GM18907 (cell line): ENCODE results near the gene UQCR10.
A peak's percentile ranks its signal among the peaks of the same experiment; 100 is the strongest.

Source experiments
- ATAC-seq: cut with Tn5 transposase; IDR thresholded peaks from one replicate; pipeline ENCODE4 v1.9.1; 2021; ENCODE audit warnings: mild to moderate bottlenecking, moderate library complexity; ENCODE audit not compliant: unreplicated experiment

Gene UQCR10

GRCh38 chr22:29767171-29768051 lies at the start of gene UQCR10:
Gene UQCR10 (plus strand): TSS chr22:29767369. CDS start chr22:29767399, 30 bp downstream.
- ATAC-seq = peak; percentile 72

DNA sequence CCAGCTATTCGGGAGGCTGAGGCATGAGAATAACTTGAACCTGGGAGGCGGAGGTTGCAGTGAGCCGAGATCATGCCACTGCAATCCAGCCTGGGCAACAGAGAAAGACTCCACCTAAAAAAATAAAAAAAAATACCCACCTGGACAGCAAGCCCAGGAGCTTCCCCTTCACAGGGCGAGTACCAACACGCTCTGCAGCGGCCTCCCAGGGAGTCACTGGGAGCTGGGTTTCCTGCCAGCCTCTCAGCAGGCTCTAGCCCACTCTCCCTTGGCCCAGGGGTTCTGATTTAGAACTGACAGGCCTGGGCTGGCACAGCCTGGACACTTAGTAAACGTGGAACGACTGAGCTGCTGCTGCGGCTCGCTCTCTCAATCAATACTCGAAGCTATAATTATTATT lies 49.4 kb upstream of the UQCR10 start:
- no peak for ATAC-seq

- no peak for ATAC-seq
Measured at GRCh38 chr22:29718949-29719898, 47.9 kb upstream of the UQCR10 start.

DNA sequence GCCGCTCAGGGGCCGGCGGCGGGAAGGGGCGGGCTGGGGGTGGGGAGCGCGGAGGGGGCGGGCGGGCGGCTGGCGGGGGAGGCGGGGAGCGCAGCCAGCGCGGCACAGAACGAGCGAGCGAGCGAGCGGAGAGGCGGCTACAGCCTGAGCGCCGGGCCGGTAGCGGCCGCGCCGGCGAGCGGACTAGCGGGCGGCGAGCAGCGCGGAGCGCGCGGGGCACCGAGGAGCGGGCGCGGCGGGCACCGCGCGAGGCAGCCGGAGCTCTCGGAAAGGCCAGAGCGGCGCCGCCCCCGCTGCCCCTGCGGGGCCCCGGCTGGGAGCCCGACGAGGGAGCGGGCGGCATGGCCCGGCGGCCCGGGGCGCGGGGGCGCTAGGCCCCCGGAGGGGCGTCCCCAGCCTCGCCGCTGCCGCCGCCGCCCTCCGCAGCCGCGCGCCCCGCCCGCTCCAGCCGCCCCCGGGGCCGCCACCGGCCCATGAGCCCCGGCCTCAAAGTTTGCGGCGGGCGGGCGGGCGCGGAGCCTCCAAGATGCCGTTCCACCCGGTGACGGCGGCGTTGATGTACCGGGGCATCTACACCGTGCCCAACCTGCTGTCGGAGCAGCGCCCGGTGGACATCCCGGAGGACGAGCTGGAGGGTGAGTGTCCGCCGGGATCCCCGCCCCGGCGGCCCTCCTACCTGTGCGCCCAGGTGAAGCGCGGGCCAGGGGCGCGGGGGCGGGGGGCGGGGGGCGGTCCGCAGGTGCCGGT lies 47.1 kb upstream of the UQCR10 start, which contains the start of gene CABP7:
Gene CABP7 (plus strand): TSS at position 105 of the 747 bp plus-strand sequence. CDS start 422 bp downstream, at position 527.
- no peak for ATAC-seq

GRCh38 chr22:29720811-29721323 lies 46.3 kb upstream of the UQCR10 start:
- ATAC-seq = no peak

- no peak for ATAC-seq
Measured at GRCh38 chr22:29722151-29722550, 45.0 kb upstream of the UQCR10 start.

- ATAC-seq = no peak
Measured at GRCh38 chr22:29722587-29722986, 44.6 kb upstream of the UQCR10 start.

DNA sequence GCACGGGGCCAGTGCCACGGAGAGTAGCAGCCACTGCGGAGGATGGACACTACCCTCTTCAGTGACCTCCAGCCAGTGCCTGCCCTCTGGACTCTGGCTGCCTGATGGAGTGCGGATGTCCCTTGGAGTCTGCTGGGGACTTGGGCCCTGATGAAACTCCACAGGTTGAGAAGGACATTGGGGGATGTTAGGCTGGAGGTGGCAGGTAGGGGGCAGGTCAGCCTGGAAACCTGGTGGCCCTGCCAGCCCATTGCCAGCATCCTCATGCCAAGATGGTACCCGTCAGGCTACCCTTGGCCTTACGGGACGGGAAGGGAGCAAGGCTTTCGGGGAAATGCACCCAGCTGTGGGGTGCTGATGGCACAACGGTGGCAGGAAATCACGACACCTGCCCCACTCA lies 43.4 kb upstream of the UQCR10 start:
- no peak for ATAC-seq

DNA sequence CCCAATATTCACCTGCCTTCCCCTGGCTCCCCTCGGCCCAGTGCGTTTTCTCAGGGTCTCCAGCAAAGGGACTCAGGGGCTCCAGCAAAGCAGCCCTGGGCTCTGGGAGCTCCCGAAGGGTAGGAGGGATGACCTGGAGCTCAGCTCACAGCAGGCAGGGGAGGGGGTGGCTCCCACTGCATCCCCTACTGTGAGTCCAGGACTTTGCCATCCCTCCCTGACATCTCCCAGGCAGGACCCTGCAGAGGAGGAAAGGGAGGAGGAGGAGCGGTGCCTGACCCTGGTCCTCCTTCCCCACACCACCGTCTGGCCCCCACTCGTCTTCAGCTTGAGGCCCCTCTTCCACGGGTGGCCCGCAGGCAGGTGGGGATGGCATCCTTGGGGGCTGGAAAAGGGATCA lies 42.3 kb upstream of the UQCR10 start:
- no peak for ATAC-seq

DNA sequence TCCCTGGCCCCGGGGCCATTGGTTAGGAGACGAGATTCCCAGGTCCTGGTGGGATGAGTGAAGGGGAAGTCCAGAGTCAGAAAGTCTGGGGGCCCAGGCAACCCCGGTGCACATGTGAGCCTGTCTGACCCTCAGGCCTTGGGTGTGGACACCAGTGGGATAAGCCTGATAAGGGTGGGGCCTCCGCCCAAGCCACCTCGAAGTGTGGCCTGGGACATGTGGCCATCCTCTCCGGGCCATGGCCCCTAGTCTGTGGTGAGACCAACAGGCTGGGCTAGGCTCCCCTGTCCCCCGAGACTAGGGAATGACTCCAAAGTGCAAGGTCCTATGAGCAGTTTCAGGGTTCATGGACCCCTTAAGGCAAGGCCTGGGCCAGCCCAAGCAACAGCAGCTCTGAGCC lies 41.1 kb upstream of the UQCR10 start:
- no peak for ATAC-seq

GRCh38 chr22:29726512-29727130 lies 40.5 kb upstream of the UQCR10 start:
- ATAC-seq = no peak

DNA sequence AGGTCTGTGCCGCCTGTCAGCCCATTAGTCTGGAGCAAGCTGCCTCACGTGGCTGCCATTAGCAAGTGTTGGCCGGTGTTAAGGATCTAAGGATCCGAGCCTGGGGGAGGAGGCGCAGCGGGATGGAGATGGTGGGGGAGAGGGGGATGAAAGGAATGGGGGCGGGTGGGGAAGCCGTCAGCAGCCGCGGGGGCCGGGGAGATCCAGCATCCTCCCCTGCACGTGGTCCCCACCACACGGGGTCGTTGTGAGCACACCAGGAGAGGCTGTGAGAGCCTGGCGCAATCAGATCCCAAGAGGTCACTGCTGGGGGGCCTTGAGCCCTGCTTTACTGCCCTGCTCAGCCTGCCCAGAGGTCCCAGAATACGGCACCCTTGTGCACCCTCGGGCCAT lies 40.0 kb upstream of the UQCR10 start:
- no peak for ATAC-seq

- no peak for ATAC-seq
Measured at GRCh38 chr22:29729161-29729560, 38.0 kb upstream of the UQCR10 start.

GRCh38 chr22:29731058-29731850 lies 35.9 kb upstream of the UQCR10 start:
- ATAC-seq = no peak

DNA sequence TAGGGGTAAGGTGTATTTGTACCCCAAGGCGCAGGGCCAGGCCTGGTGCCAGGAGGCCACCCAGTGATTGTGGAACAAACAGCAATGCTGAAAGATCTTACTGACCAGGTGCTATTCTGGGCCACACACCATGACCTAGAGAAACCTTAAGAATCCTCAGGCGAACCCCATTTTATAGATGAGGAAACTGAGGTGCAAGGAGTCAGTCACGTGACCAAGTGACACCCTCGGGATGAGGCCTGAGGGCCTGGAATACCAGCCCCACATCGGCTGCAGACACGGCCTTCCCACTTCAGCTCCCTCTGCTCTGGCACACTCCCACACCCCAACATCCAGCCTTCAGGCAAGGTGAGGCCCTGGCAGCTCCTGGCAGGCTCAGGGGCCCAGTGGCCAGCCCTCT lies 34.3 kb upstream of the UQCR10 start:
- ATAC-seq = no peak

DNA sequence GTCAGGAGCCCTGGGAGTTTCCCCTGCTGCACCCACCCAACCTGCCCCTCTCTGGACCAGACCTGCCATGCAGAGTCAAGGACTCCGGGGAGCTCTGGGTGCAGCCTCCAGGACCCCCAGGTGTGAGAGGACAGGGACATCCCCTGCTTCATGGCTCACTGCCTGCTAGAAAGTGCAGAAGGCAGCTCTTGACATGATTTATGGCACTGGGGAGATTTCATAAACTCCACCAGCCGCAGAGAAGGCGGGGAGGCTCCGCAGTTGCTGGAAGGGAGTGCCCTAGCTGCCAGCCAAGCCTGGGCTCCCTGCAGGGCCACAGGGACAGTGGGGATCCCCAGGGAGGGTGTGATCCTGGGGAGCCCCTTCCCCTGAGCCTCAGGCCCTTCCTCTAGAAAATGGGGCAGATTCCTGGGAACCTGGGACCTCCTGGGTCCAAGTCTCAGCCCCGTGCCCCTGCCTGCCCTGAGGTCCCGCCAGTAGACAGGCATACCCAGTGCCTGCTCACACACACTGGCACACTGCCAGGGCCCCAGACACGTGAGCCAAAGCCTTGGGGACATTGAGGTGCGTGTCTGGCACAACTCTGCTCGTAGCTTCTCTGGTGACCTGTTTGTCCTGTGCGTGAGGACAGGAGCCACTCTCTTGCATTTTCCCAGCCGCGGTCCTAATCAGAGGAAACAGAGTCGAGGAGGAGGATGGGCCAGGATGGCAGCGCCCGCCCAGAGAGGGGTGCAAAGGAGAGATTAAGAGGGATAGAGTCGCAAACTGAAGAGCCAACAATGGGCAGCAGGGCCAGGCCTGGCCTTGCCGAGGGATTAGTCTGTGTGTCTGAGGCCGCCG lies 33.6 kb upstream of the UQCR10 start:
- ATAC-seq = no peak

- no peak for ATAC-seq
Measured at GRCh38 chr22:29734406-29734805, 32.8 kb upstream of the UQCR10 start.

- no peak for ATAC-seq
Measured at GRCh38 chr22:29734838-29735237, 32.3 kb upstream of the UQCR10 start.
